ENCODE results near the gene GATAD2B. TPM values are rescaled to one million over a fixed set of nuclear protein-coding genes. Genes with fewer than 3 reads are reported as not detected.

Gene GATAD2B
- polyA plus RNA-seq, 1 experiment, result 3.6 TPM

DNA sequence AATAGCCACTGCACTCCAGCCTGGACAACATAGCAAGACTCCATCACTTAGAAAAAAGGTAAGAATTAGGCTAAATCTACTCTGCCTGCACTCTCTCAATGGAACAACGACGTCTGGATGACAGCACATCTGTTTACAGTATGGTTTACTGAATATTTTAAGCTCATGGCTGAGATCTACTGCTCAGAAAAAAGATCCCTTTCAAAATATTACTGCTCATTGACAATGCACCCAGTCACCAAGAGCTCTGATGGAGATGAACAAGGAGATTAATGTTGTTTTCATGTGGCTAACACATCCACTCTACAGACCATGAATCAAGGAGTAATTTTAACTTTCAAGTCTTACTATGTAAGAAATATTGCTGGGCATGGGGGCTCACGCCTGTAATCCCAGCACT, 89.6 kb downstream of the GATAD2B start:
- POLR2A ChIA-PET, result interaction anchor here (0.6 kb wide), 1 partner anchor 11 kb away, joined by 3 read pairs; no protein-coding TSS in a partner anchor
- no peak for DNase-seq (ENCODE audit: low read depth)
- CTCF ChIA-PET, result interaction anchor here (2.1 kb wide), 1 partner anchor 114 kb away, joined by 5 read pairs; no protein-coding TSS in a partner anchor
- no peaks in the 10 kb centered on the region for H3K36me3 ChIP-seq (ENCODE audit: control insufficient read depth, insufficient read depth, low read length)
- no peaks in the 10 kb centered on the region for H3K27me3 ChIP-seq (ENCODE audit: control insufficient read depth, insufficient read depth, low read length)
- H3K4me3 ChIP-seq (ENCODE audit: low read depth, low read length), result no peak overlapping the region
- no peak for TF ChIP-seq CTCF (IDR thresholded peaks at IDR 0.05; ENCODE audit: insufficient read depth, low read depth, low read length)

DNA sequence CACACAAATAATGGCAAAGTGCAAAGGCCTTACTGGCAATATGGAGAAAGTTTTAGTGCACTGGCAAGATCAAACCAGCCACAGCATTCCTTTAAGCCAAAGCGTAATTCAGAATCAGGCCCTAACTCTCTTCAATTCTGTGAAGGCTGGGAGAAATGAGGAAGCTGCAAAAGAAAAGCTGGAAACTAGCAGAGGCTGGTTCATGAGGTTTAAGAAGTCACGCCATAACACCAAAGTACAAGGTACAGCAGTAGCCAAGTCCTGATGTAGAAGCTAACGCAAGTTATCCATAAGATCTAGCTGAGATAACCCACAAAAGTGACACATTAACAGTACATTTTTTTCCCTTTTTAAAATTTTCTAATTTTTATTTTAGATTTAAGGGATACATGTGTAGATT, 90.5 kb downstream of the GATAD2B start:
- Histone ChIP-seq H3K4me3 (ENCODE audit: low read depth, low read length) (no peak overlapping the region), H3K36me3 (ENCODE audit: control insufficient read depth, insufficient read depth, low read length) (peaks cover 4% of the 10 kb centered on the region), H3K27me3 (ENCODE audit: control insufficient read depth, insufficient read depth, low read length) (no peaks in the 10 kb centered on the region)
- CTCF ChIA-PET, result interaction anchor here (2.1 kb wide), 1 partner anchor 115 kb away, joined by 5 read pairs; no protein-coding TSS in a partner anchor
- DNase-seq (ENCODE audit: low read depth), result no peak
- POLR2A ChIA-PET, result no interaction called here
- TF ChIP-seq CTCF (IDR thresholded peaks at IDR 0.05; ENCODE audit: insufficient read depth, low read depth, low read length), result no peak

GRCh38 chr1:153831026-153831425, 91.7 kb downstream of the GATAD2B start:
- POLR2A ChIA-PET, result no interaction called here

DNA sequence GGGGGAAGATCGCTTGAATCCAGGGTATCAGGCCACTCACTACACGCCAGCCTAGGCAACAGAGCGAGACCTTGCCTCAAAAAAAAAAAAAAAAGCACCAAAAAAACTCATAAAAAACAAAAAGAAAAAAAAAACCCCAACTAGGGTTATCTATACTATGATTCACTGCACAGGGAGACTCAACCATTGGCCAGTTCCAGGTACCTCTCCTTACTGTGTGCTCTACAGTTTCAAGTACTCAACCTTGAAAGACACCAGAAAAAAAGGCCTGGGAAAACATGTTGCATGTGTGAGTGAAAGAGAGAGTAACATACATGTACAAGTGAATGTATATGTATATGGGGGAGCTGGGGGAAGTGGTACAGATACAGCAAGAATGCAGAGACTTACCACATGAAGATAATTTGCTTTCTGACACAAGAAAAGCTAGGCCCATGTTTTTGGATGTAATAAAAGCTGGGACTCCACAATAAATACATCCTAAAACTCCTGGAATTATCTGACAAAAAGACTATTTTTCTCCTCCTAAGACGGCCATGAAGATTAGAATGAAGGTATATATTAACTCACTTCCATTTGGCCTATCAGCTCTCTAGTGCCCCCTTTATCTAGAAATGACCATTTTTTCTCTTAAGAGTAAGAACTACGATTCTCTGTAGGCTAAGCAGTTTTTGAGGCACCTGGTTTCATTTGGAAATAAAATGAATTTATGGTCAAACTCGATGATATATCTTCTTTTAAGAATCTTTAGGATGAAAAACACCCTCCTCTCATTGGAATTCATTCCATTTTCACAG, 95.4 kb downstream of the GATAD2B start:
- no peak overlapping the region for H3K4me3 ChIP-seq (ENCODE audit: low read depth, low read length)
- DNase-seq (ENCODE audit: low read depth), result no peak
- no peaks in the 10 kb centered on the region for H3K27me3 ChIP-seq (ENCODE audit: control insufficient read depth, insufficient read depth, low read length)
- no peak for TF ChIP-seq CTCF (IDR thresholded peaks at IDR 0.05; ENCODE audit: insufficient read depth, low read depth, low read length)
- POLR2A ChIA-PET, result no interaction called here
- peaks cover 10% of the 10 kb centered on the region for H3K36me3 ChIP-seq (ENCODE audit: control insufficient read depth, insufficient read depth, low read length)
- CTCF ChIA-PET, result interaction anchor here (1.0 to 1.5 kb wide), 5 partner anchors 10 to 160 kb away, joined by 3 to 8 read pairs (median 4); partner anchors contain the start of gene RAB13

More at GRCh38 chr1:153831026-153831425, 91.7 kb downstream of the GATAD2B start:
- CTCF ChIA-PET, result interaction anchor here (0.9 to 1.7 kb wide), 2 partner anchors 10 to 156 kb away, joined by 3 to 7 read pairs; no protein-coding TSS in a partner anchor
- Histone ChIP-seq H3K4me3 (ENCODE audit: low read depth, low read length) (no peak overlapping the region), H3K36me3 (ENCODE audit: control insufficient read depth, insufficient read depth, low read length) (peaks cover 10% of the 10 kb centered on the region), H3K27me3 (ENCODE audit: control insufficient read depth, insufficient read depth, low read length) (no peaks in the 10 kb centered on the region)
- TF ChIP-seq CTCF (IDR thresholded peaks at IDR 0.05; ENCODE audit: insufficient read depth, low read depth, low read length), result no peak
- DNase-seq (ENCODE audit: low read depth), result no peak

GRCh38 chr1:153818876-153819275, 103.9 kb downstream of the GATAD2B start:
- ChIA-PET POLR2A (no interaction called here), CTCF (interaction anchor here (0.8 to 2.1 kb wide), 7 partner anchors 11 to 167 kb away, joined by 3 to 6 read pairs (median 3); partner anchors contain the start of genes CREB3L4, DENND4B and RAB13)
- H3K36me3 ChIP-seq (ENCODE audit: control insufficient read depth, insufficient read depth, low read length), result peaks cover 17% of the 10 kb centered on the region
- no peak overlapping the region for H3K4me3 ChIP-seq (ENCODE audit: low read depth, low read length)
- no peak for TF ChIP-seq CTCF (IDR thresholded peaks at IDR 0.05; ENCODE audit: insufficient read depth, low read depth, low read length)
- H3K27me3 ChIP-seq (ENCODE audit: control insufficient read depth, insufficient read depth, low read length), result no peaks in the 10 kb centered on the region
- no peak for DNase-seq (ENCODE audit: low read depth)

Data from BJ (cell line).